Stomach (tissue), 9 donors: Measurements from ENCODE around the gene SUMO3. TPM values are rescaled to one million over a fixed set of nuclear protein-coding genes. Genes with fewer than 3 reads are reported as not detected.

Experiments
- DNase-seq, 2 donors: peaks; one replicate each; pipeline versions ENCODE4 v3.0.0 to v3.0.0-alpha.2; 2013 to 2019
- H3K27ac ChIP-seq, 5 donors: fragments of 200-600 bp in 4 of 5; sonication (generic) in 4 of 5; one replicate each; pipeline ENCODE4 v1.5.1; 2013 to 2019; ENCODE audit warnings: mild to moderate bottlenecking in 1 of 5, moderate library complexity in 1 of 5
- H3K27me3 ChIP-seq, 3 donors: fragments of 200-600 bp; sonication (generic); one replicate each; pipeline ENCODE4 v1.5.1; 2017 to 2019; ENCODE audit warnings: mixed run types in 1 of 3
- H3K36me3 ChIP-seq, 4 donors: fragments of 200-600 bp; sonication (generic); 1 replicate in 3 of 4; 2 replicates in 1 of 4; pipeline ENCODE4 v1.5.1; 2016 to 2019
- H3K4me1 ChIP-seq, 4 donors: fragments of 200-600 bp; sonication (generic); one replicate each; pipeline ENCODE4 v1.5.1; 2016 to 2019
- H3K4me3 ChIP-seq, 4 donors: fragments of 200-600 bp; sonication (generic) in 3 of 4; one replicate each; pipeline ENCODE4 v1.5.1; 2016 to 2019; ENCODE audit warnings: mild to moderate bottlenecking in 1 of 4
- H3K9me3 ChIP-seq, 4 donors: fragments of 200-600 bp; sonication (generic); one replicate each; pipeline ENCODE4 v1.5.1; 2016 to 2019
- EP300 ChIP-seq: sonication (generic); formaldehyde crosslinking; IDR thresholded peaks from one replicate; pipeline ENCODE4 v1.6.1; 2017; ENCODE audit warnings: antibody characterized with exemption
- POLR2A ChIP-seq, 4 donors: fragments of 450-650 bp; IDR thresholded peaks; one replicate each; pipeline ENCODE4 v1.6.1; 2016; ENCODE audit warnings: antibody characterized with exemption in 4 of 4, control low read depth in 2 of 4, mild to moderate bottlenecking in 1 of 4, moderate library complexity in 1 of 4
- POLR2AphosphoS5 ChIP-seq, 3 donors: sonication (generic); formaldehyde crosslinking; IDR thresholded peaks; one replicate each; pipeline ENCODE4 v1.6.1; 2016; ENCODE audit warnings: antibody characterized with exemption in 3 of 3
- WGBS, 5 donors: extraction: QIAGEN DNeasy Blood & Tissue Kit in 3 of 5; methylation state at CpG; one replicate each; pipeline versions ENCODE4 v1.1.5 to v1.1.7; 2013 to 2018; 5-methylcytosine and 5-hydroxymethylcytosine counted together
- intact Hi-C: fragments of 100-400 bp; cut with DNase I; formaldehyde crosslinking; loops from one replicate; pipeline ENCODE4 v1.15.1; 2023; ENCODE audit warnings: low total_unique reads
- polyA plus RNA-seq, 3 donors: library from polyadenylated mRNA; stranded (reverse); fragments of 200-250 nt; gene quantifications; one replicate each; pipeline ENCODE4 v1.2.3, GENCODE V29; 2013
- total RNA-seq, 5 donors: library from RNA; depleted of rRNA; stranded (reverse); fragments of >200 nt; gene quantifications; one replicate each; pipeline versions ENCODE4 v1.1.0 to v1.2.3, GENCODE V29; 2014 to 2016
- TF ChIP-seq, protein P1 (sequence below), 7 experiments: fragments of 450-650 bp in 4 of 7; fragments of 200-600 bp in 3 of 7; sonication (generic) in 3 of 7; IDR thresholded peaks; one replicate each; pipeline ENCODE4 v1.5.1; 2016 to 2019; ENCODE audit warnings: antibody characterized with exemption in 7 of 7, control low read depth in 2 of 7, mild to moderate bottlenecking in 1 of 7
- donor health status: healthy with polysubstance abuse.
- donor health status: Bipolar disorder and iron deficiency.
- donor health status: healthy.

The SUMO3 gene
- total and polyA plus RNA-seq, 8 donors = 29.5 to 95.9 (median 55.8) TPM

DNA sequence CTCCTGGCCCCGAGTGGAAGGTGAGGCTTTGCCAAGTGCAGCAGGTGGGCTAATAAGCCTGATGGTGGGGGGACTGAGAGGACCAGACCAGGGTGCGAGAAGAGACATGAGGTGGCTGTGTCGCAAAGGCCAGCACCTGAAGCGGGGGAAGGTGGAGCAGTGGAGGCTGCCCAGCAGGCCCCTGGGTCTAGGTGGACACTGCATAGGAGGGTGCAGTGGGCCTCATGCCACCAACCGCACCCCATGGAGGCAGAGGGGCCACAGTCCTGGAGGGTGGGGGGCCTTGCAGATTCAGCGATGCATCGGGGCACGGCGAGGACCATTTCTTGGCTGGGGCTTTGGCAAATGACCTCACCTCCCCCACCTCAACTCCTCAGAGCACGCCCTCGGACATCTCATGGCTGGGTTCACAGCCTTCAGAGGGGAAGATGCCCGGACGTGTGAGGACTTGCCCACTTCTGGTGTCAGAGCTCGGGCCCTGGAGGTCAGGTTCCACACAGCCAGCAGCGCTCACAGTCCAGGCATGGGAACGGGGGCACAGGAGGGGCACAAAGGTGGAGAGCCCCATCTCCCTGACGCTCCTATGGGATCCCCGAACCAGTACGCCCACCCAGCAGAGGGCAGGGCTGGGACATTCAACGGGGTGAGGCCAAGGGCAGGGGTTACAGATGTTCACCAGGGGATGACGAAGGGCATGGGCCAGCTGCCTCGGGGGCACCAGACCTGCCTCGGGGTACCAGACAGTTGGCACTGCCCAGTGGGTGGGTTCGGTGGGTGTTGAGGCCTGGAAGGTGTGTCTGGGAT is 51.6 kb downstream of the SUMO3 start:
- 82 to 88% (median 86%) methylated on average over 18 to 24 of the region's 24 CpGs for WGBS, 5 donors

DNA sequence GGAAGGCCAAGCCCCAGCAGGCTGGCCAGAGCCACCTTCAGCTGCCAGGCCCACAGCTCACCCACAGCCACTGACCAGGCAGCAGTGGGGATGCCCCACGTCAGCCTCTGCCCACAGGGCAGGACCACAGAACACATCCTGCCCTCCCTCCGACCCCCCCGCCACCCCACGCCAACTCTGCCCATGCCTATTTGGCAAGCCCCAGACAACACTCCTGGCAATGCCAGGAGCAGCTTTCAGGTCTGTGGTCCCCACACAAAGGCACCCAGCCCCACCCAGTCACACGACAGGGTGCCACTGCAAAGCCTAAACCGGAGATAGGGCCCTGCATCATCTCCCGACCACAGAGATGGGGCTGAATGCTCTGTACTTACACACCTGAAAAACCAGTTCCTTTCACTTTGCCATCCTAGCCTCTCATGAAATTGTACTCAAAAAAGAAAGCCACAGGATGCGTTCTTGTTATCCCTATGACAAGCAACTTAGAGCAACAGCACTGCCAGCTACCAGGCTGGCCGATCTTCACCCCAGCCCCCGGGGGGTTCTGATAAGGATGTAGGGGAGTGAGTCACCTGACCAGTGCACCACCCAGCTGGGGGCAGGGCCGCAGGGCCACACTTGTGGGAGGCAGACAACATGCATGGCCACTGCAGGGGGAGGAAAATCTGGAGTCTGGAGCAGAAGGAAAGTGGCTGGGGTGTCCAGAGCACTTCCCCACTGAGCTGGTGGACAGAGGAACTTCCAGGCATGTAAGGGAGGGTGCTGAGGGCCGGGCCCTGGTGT is 52.4 kb downstream of the SUMO3 start:
- DNase-seq = no peak
- no peak overlapping the region for H3K4me3 ChIP-seq
- H3K4me1 ChIP-seq = peaks cover 5 to 16% (median 14%) of the 10 kb centered on the region in 4 donors
- intact Hi-C loops = no loop called here
- H3K36me3 ChIP-seq = peaks cover 10 to 25% (median 19%) of the 10 kb centered on the region in 4 donors
- WGBS, 5 donors = 20 to 40% (median 24%) methylated on average over 8 to 12 of the region's 12 CpGs
- TF ChIP-seq POLR2A (IDR thresholded peaks at IDR 0.05) (no peak), EP300 (no peak), POLR2AphosphoS5 (IDR thresholded peaks at IDR 0.05) (no peak)
- TF ChIP-seq, protein P1, sequence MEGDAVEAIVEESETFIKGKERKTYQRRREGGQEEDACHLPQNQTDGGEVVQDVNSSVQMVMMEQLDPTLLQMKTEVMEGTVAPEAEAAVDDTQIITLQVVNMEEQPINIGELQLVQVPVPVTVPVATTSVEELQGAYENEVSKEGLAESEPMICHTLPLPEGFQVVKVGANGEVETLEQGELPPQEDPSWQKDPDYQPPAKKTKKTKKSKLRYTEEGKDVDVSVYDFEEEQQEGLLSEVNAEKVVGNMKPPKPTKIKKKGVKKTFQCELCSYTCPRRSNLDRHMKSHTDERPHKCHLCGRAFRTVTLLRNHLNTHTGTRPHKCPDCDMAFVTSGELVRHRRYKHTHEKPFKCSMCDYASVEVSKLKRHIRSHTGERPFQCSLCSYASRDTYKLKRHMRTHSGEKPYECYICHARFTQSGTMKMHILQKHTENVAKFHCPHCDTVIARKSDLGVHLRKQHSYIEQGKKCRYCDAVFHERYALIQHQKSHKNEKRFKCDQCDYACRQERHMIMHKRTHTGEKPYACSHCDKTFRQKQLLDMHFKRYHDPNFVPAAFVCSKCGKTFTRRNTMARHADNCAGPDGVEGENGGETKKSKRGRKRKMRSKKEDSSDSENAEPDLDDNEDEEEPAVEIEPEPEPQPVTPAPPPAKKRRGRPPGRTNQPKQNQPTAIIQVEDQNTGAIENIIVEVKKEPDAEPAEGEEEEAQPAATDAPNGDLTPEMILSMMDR (IDR thresholded peaks at IDR 0.05) = no peak
- no peaks in the 10 kb centered on the region for H3K9me3 ChIP-seq
- H3K27ac ChIP-seq = no peak overlapping the region
- peaks cover 0 to 4% (median 0%) of the 10 kb centered on the region in 3 donors for H3K27me3 ChIP-seq

More for the DNA sequence above, 51.6 kb downstream of the SUMO3 start:
- Histone ChIP-seq H3K4me3 (no peak overlapping the region), H3K9me3 (no peaks in the 10 kb centered on the region), H3K36me3 (peaks cover 18 to 33% (median 27%) of the 10 kb centered on the region in 4 donors), H3K4me1 (peaks cover 5 to 16% (median 14%) of the 10 kb centered on the region in 4 donors), H3K27ac (no peak overlapping the region), H3K27me3 (peaks cover 0 to 4% (median 0%) of the 10 kb centered on the region in 3 donors)
- TF ChIP-seq EP300 (no peak), POLR2AphosphoS5 (IDR thresholded peaks at IDR 0.05) (no peak), POLR2A (IDR thresholded peaks at IDR 0.05) (no peak)
- TF ChIP-seq, protein P1 (IDR thresholded peaks at IDR 0.05) = no peak
- intact Hi-C loops = no loop called here
- DNase-seq = no peak

DNA sequence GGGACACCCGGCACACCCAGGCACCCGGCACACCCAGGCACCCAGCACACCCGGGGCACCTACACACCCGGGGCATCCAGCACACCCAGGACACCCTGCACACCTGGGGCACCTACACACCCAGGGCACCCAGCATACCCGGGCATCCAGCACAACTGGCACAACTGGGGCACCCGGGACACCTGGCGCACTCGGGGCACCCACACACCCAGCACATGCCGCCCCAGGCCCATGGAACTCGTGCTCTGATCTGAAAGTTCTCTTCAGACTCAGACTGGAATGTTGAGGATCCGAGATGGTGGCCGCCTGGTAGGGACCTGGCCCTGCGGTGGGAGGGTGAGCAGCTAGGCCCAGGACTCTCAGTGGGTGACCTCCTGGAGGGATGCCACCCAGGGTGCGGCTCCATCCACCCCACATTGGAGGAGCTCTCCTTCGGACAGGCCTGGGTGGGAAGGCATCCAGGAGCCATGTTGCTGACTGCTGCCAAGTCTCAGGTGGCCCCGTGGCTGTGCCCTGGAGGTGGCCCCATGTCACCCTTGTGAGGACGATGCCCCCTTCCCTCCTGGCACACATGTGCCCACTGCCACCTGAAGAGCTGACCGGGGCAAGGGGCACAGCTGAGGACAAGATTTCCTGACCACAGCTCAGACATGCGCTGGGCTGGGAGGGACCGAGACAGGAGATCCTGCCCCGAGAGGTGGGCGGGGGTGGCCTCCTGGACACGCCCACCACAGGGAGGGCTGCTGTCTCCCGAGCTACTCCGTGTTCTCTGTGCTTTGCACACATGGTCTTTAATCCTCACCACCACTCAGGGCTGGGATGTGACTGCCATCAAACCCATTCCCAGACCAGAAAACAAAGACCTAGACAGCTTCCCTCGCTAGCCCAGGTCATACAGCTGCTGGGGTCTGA is 53.3 kb downstream of the SUMO3 start:
- H3K36me3 ChIP-seq = peaks cover 2 to 16% (median 10%) of the 10 kb centered on the region in 4 donors
- H3K4me1 ChIP-seq = peaks cover 5 to 16% (median 14%) of the 10 kb centered on the region in 4 donors
- no peak overlapping the region for H3K27ac ChIP-seq
- WGBS, 5 donors = 33 to 64% (median 56%) methylated on average over 4 to 26 of the region's 26 CpGs
- H3K4me3 ChIP-seq = no peak overlapping the region
- intact Hi-C loops = no loop called here
- no peaks in the 10 kb centered on the region for H3K9me3 ChIP-seq
- H3K27me3 ChIP-seq = peaks cover 0 to 4% (median 0%) of the 10 kb centered on the region in 3 donors
- TF ChIP-seq POLR2A (IDR thresholded peaks at IDR 0.05) (no peak), EP300 (no peak), POLR2AphosphoS5 (IDR thresholded peaks at IDR 0.05) (no peak)
- TF ChIP-seq, protein P1 (IDR thresholded peaks at IDR 0.05) = no peak
- no peak for DNase-seq
